ENCODE measurements around the gene FAM25A.

GRCh38 chr10:87036623-87037022 lies 16.5 kb downstream of the FAM25A start:
- no peak for TF ChIP-seq CTCF (IDR thresholded peaks at IDR 0.05)
- TF ChIP-seq MAX (IDR thresholded peaks at IDR 0.05), result no peak

Measured in A549 (cell line).